Panc1 (cell line): ENCODE measurements around the gene PARVB.

Experiments used
- POLR2AphosphoS5 ChIP-seq: IDR thresholded peaks from 2 replicates; pipeline ENCODE4 v1.6.1; 2012; ENCODE audit warnings: mild to moderate bottlenecking, low read depth, low read length, moderate library complexity
- REST ChIP-seq, 2 experiments: IDR thresholded peaks; 2 replicates each; pipeline ENCODE4 v1.6.1; 2011 to 2012; ENCODE audit warnings: low read depth in 2 of 2, control low read depth in 1 of 2, low read length in 1 of 2, mild to moderate bottlenecking in 1 of 2, moderate library complexity in 1 of 2; ENCODE audit not compliant: insufficient read depth in 1 of 2
- SIN3A ChIP-seq: IDR thresholded peaks from 2 replicates; pipeline ENCODE4 v1.6.1; 2012; ENCODE audit warnings: low read depth, mild to moderate bottlenecking, low read length, moderate library complexity, borderline replicate concordance; ENCODE audit not compliant: insufficient read depth
- TCF7L2 ChIP-seq: IDR thresholded peaks from 2 replicates; pipeline ENCODE4 v1.6.1; 2011; ENCODE audit warnings: mild to moderate bottlenecking, low read depth, low read length, inconsistent platforms
- TF ChIP-seq, protein P1 (sequence below): fragments of 450-650 bp; IDR thresholded peaks from 2 replicates; pipeline ENCODE4 v1.5.1; 2017; ENCODE audit warnings: mild to moderate bottlenecking

- TF ChIP-seq POLR2AphosphoS5: no peak
- TF ChIP-seq, protein P1, sequence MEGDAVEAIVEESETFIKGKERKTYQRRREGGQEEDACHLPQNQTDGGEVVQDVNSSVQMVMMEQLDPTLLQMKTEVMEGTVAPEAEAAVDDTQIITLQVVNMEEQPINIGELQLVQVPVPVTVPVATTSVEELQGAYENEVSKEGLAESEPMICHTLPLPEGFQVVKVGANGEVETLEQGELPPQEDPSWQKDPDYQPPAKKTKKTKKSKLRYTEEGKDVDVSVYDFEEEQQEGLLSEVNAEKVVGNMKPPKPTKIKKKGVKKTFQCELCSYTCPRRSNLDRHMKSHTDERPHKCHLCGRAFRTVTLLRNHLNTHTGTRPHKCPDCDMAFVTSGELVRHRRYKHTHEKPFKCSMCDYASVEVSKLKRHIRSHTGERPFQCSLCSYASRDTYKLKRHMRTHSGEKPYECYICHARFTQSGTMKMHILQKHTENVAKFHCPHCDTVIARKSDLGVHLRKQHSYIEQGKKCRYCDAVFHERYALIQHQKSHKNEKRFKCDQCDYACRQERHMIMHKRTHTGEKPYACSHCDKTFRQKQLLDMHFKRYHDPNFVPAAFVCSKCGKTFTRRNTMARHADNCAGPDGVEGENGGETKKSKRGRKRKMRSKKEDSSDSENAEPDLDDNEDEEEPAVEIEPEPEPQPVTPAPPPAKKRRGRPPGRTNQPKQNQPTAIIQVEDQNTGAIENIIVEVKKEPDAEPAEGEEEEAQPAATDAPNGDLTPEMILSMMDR: no peak
- TF ChIP-seq SIN3A: no peak
- no peak for TF ChIP-seq REST (IDR thresholded peaks at IDR 0.05; ENCODE audit: insufficient read depth in 1 of 2, low read depth in 2 of 2, low read length in 1 of 2)
- no peak for TF ChIP-seq TCF7L2
Observed at GRCh38 chr22:44180706-44181032, 156.6 kb downstream of the PARVB start, which contains the start of gene PARVG.
